HL-60/S4 treated with retinoic acid at 250 ng/mL for 4 days and 3 days (cell line): ENCODE data around the gene PRLHR.

Experiments used
- in situ Hi-C: fragments of 300-500 bp; cut with MboI; formaldehyde crosslinking; loops from 2 replicates; pipeline ENCODE4 v1.7.0; 2022; ENCODE audit warnings: low sequenced_read_pairs

PRLHR gene

GRCh38 chr10:118564652-118565051, 30.8 kb downstream of the PRLHR start:
- in situ Hi-C loops = loop anchor here (10.0 kb wide), 1 partner anchor 290 kb away; no protein-coding TSS in a partner anchor

DNA sequence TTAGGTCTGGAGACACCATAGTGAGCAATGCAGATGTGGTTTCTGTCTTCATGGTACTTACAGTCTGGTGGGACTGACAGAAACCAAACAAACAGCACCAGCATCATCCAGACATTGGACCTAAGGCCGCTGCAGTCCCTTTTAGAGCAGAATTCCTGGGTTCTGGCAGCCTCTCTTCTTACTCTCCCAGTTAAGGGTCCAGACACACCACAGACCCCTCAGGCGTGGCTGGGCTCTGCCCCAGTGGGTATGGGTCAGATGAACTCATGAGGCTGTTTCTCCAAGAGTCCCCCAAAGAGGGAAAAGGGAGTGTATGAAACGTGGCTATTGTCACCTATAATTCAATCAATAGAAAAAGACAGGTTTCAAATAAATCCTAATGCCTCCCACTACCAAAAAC, 31.3 kb downstream of the PRLHR start:
- in situ Hi-C loops = loop anchor here (10.0 kb wide), 1 partner anchor 291 kb away; no protein-coding TSS in a partner anchor

DNA sequence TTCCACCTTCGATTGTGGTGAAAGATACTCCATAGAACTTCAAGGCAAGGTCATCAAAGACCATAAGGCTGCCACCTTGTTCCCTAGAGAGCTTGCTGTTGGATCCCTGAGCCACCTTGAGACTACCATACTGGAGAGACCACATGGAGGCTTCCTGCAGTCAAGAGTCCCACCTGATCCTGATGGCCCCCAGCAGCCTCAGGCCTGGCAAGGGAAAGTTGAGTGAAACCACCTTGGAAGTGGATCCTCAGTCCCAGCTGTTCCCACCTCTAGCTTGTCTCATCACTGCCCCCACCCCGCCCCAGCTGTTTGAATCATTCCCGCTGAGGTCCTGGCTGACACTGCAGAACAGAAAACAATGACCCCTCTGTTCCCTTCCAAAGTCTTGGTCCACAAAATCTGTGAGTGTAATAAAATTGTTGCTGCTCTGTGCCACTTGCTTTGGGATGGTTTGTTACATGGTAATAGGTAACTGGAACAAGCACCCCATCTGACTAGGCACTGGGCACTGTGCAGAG, 32.0 kb downstream of the PRLHR start:
- in situ Hi-C loops = loop anchor here (10.0 kb wide), 1 partner anchor 291 kb away; no protein-coding TSS in a partner anchor

DNA sequence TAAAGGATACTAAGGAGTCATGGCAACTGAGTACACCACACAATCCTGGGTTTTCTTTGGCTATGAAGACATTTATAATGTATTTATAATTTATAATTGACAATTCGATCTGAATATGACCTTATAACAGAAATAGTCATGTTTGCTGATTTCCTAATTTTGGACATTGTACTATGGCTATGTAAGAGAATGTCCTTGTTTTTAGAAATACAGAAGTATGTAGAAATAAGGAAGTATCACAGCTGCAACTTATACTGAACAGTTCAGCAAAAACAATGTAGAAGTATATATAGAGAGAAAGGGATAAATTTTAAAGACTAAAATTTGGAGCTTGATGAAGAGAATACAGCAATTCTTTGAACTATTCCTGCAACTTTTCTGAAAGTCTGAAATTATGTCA, 32.6 kb downstream of the PRLHR start:
- in situ Hi-C loops = loop anchor here (10.0 kb wide), 1 partner anchor 292 kb away; no protein-coding TSS in a partner anchor

GRCh38 chr10:118557946-118558345, 37.5 kb downstream of the PRLHR start:
- in situ Hi-C loops = no loop called here

DNA sequence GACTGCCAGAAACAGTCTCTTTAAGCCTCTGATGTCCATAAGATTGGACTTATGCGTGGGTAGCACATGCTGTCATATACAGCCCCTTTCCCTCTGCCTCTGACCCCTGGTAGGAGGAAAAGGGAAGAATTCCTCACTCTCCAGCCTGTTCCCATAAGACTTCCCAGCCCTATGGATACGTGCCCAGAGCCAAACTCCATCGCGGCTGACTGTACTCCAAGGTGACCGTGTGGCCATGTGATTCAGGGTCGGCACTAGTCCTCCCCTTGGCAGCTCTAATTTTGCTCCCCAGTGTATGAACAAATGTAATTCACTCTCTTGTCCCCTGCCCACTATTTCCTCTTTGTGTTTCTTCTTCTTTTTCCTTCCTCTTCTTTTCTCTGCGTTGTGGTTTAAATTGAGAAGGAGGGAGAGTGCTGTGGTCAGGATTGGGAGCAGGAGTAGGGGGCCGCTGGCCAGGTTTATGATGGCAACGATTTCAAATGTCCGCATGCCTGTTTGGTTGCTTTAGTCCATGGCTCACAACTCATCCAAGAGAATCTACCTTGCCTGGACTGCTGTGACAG, 43.8 kb downstream of the PRLHR start:
- in situ Hi-C loops = no loop called here

DNA sequence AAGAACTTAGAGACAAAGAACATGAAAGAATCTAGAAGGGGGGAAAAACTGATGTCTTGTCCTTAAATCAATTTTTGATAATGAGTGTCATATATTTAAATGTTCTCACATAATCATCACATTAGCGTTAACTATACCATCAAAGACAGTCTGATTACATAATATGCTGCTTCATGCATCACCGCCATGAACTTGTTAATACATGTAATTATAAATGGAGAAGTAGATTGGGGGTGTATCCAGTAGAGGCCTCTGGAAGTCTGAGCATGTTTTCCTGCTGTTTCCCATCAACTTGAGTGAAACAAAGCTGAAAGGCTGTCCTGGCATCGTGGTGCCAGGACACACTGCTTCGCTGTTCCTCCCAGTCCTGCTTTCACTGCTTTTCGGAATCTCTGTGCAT, 48.2 kb downstream of the PRLHR start:
- in situ Hi-C loops = no loop called here

GRCh38 chr10:118546479-118546878, 49.0 kb downstream of the PRLHR start:
- in situ Hi-C loops = no loop called here

GRCh38 chr10:118545381-118545780, 50.1 kb downstream of the PRLHR start:
- in situ Hi-C loops = no loop called here

DNA sequence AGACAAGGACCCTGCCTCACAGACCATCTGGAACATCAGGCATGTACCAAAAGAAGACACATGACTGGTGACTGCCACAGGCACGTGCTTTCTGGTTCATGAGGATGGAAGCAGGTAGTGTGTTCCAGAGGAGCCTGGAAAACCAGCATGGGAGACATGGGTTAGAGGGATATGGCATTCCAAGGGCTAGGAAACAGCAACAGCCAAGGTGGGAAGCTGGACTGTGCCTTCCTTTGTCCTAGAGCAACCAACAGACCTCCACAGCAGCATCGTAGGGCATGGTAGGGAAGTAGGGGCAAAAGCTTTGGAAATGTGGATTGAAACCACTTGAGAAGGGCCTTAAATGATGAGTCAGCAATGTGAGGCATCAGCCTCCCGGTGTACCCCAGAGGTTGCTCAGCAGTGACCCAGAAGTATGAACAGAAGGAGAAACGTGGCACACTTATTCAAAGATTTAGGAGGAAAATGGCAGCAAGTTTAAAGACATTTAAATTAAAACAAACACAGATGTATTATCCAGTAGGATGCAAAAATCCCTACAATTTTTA, 51.0 kb downstream of the PRLHR start:
- in situ Hi-C loops = no loop called here

DNA sequence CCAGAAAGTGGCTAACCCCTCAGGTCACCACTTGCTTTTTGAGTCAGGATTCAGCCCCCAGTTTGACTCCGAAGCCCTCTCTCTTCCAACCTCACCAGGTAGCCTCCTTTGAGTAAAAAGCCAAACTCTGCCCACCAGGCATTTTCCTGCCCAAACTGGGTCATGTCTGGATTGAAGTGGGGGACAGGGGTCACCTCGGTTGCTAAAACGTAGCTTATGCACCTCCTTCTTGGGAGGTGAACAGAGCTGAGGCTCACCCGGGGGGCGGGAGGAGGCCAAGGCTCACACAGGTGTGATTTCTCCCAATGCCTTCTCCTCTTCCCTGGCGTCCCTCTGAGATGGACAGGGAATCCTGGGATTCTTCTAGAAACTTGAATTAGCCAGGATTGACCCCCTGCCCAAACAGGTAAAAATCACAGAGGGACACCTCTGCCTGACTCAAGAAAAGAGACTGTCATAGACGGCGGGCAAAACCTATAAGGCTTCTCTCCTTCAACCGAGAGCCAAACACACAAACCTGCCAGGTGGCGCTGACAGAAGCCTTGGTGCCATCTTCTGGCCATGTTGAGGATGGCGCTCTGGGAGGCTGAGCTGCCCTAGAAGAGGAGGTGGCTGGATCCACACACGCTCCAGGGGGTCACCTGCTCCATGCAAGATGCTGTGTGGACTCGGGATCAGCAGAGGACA, 51.6 kb downstream of the PRLHR start:
- in situ Hi-C loops = no loop called here

- in situ Hi-C loops = no loop called here
These were observed 52.7 kb downstream of the PRLHR start for GRCh38 chr10:118542745-118543144.

DNA sequence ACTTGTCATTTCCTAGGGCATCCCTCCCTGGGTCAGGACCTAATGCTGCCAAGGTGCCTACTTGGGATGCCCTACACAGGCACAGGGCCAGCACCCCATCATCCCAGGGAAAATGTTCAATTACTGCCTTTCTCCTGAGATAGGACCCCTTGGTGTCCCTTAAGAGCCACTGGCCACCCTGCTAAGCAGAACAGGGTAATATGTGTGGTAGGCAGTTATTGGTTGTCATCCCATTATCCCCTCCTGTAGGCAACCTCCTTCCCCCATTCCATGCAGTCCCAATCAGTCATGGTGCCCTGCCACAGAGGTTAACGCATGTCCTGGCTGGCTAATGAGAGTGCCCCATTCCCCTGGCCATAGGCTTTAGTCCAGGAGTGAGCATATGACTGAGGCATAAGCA, 53.2 kb downstream of the PRLHR start:
- in situ Hi-C loops = no loop called here

- in situ Hi-C loops = no loop called here
These were observed 53.7 kb downstream of the PRLHR start for GRCh38 chr10:118541718-118542117.
